ENCODE measurements around the gene BCL7C.
A peak's percentile ranks its signal among the peaks of the same experiment; 100 is the strongest.

The BCL7C gene

GRCh38 chr16:30925995-30926811, 32.3 kb upstream of the BCL7C start:
- DNase-seq (ENCODE audit: insufficient read length, low spot score), result no peak

DNA sequence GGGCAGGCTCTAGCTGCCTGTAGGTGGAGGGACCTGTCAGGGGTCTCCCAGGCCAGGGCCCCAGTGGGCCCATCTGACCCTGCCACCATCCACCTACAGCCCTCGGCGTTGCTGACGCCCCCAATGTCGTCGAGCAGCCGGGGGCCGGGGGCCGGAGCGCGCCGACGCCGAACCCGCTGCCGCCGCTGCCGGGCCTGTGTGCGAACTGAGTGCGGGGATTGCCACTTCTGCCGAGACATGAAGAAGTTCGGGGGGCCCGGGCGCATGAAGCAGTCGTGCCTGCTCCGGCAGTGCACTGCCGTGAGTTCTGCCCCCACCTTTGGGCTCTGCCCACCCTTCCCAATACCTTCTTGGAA, 31.7 kb upstream of the BCL7C start:
- no peak for TF ChIP-seq POLR2A (IDR thresholded peaks at IDR 0.05; ENCODE audit: low read depth, low read length)
- no peak for FAIRE-seq
- DNase-seq (ENCODE audit: insufficient read length, low spot score), result no peak

More at GRCh38 chr16:30925995-30926811, 32.3 kb upstream of the BCL7C start:
- FAIRE-seq, result no peak
- TF ChIP-seq POLR2A (IDR thresholded peaks at IDR 0.05; ENCODE audit: low read depth, low read length), result no peak

GRCh38 chr16:30924913-30925631, 31.2 kb upstream of the BCL7C start:
- no peak for FAIRE-seq
- no peak for DNase-seq (ENCODE audit: insufficient read length, low spot score)
- TF ChIP-seq POLR2A (IDR thresholded peaks at IDR 0.05; ENCODE audit: low read depth, low read length), result no peak

GRCh38 chr16:30924076-30924912, 30.4 kb upstream of the BCL7C start:
- no peak for DNase-seq (ENCODE audit: insufficient read length, low spot score)

DNA sequence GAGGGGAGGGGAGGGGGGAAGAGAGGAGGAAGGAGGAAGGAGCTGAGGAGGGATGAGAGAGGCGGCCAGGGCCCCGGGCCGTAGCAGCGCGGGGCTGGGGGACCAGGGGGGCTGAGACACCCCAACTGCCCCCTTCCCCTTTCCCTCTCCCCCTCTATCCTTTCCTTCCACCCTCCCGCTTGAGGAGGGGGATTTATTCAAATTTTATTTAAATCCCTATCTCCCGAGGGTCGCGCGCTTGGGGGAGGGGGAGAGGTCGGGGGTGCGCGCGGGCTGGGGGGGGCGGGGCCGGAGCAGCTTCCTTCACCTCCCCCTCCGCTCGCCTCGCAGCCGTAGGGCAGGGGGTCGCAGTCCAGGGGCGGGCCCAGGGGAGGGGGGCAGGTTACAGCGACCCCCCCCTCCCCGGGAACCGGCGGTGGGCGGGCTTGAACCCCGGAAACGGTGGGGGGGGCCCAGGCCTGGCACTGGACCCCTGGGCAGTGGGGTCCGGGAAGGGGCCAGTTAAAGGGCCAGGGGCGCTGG, 29.7 kb upstream of the BCL7C start, which contains the start of gene FBXL19:
TSS of gene FBXL19 (plus strand) at position 19 of the 522 bp plus-strand sequence. CDS start 2,183 bp downstream, outside the sequence.
- TF ChIP-seq POLR2A (IDR thresholded peaks at IDR 0.05; ENCODE audit: low read depth, low read length), result peak; percentile 66; the same call in 1 of the 2 replicates
- DNase-seq (ENCODE audit: insufficient read length, low spot score) (no peak), FAIRE-seq (no peak)

More at GRCh38 chr16:30924076-30924912, 30.4 kb upstream of the BCL7C start:
- no peak for TF ChIP-seq POLR2A (IDR thresholded peaks at IDR 0.05; ENCODE audit: low read depth, low read length)
- no peak for FAIRE-seq

GRCh38 chr16:30922960-30923535, 29.2 kb upstream of the BCL7C start:
- TF ChIP-seq POLR2A (IDR thresholded peaks at IDR 0.05; ENCODE audit: low read depth, low read length), result peak; percentile 15; the same call in 1 of the 2 replicates
- peak; percentile 92 for DNase-seq (ENCODE audit: insufficient read length, low spot score)
- peak; percentile 33 for FAIRE-seq

- peak; percentile 80 for FAIRE-seq
- DNase-seq (ENCODE audit: insufficient read length, low spot score), result peak; percentile 95
These were observed 28.6 kb upstream of the BCL7C start for GRCh38 chr16:30922420-30922959.

GRCh38 chr16:30921748-30922419, 28.0 kb upstream of the BCL7C start:
- peak; percentile 76 for DNase-seq (ENCODE audit: insufficient read length, low spot score)
- FAIRE-seq, result no peak
- TF ChIP-seq POLR2A (IDR thresholded peaks at IDR 0.05; ENCODE audit: low read depth, low read length), result no peak

More at GRCh38 chr16:30922420-30922959, 28.6 kb upstream of the BCL7C start:
- 0 out of 2 replicates have a peak, but pooled peaks have one; percentile 8 for TF ChIP-seq POLR2A (IDR thresholded peaks at IDR 0.05; ENCODE audit: low read depth, low read length)

GRCh38 chr16:30921459-30921747, 27.5 kb upstream of the BCL7C start:
- no peak for TF ChIP-seq POLR2A (IDR thresholded peaks at IDR 0.05; ENCODE audit: low read depth, low read length)
- FAIRE-seq (no peak), DNase-seq (ENCODE audit: insufficient read length, low spot score) (no peak)

- DNase-seq (ENCODE audit: insufficient read length, low spot score) (no peak), FAIRE-seq (no peak)
- no peak for TF ChIP-seq POLR2A (IDR thresholded peaks at IDR 0.05; ENCODE audit: low read depth, low read length)
These were observed 27.0 kb upstream of the BCL7C start for GRCh38 chr16:30920891-30921290.

GRCh38 chr16:30918614-30919013, 24.7 kb upstream of the BCL7C start:
- no peak for DNase-seq (ENCODE audit: insufficient read length, low spot score)
- no peak for TF ChIP-seq POLR2A (IDR thresholded peaks at IDR 0.05; ENCODE audit: low read depth, low read length)
- no peak for FAIRE-seq

GRCh38 chr16:30914830-30915229, 21.0 kb upstream of the BCL7C start:
- FAIRE-seq, result no peak
- TF ChIP-seq POLR2A (IDR thresholded peaks at IDR 0.05; ENCODE audit: low read depth, low read length), result no peak

More at GRCh38 chr16:30914830-30915229, 21.0 kb upstream of the BCL7C start:
- DNase-seq (ENCODE audit: insufficient read length, low spot score), result no peak

All from H54 (cell line).